Amniotic stem cell (primary cell): ENCODE measurements around the gene WSCD2.
"Not testable (repeated sequence)": the region's sequence is repeated elsewhere in the genome, so short reads cannot be mapped to it uniquely, and the experiment has no call there.

Experiments used
- DNase-seq: peaks from one replicate; lab custom pipeline; 2025; lab: John Stamatoyannopoulos, UW

The WSCD2 gene

GRCh38 chr12:108198043-108198442 lies 69.0 kb downstream of the WSCD2 start:
- DNase-seq: no peak

GRCh38 chr12:108199106-108199505 lies 70.0 kb downstream of the WSCD2 start:
- DNase-seq: no peak

- no peak for DNase-seq
Observed at GRCh38 chr12:108201808-108202207, 72.7 kb downstream of the WSCD2 start.

GRCh38 chr12:108204117-108204987 lies 75.3 kb downstream of the WSCD2 start:
- DNase-seq: no peak

GRCh38 chr12:108205864-108206263 lies 76.8 kb downstream of the WSCD2 start:
- no peak for DNase-seq

- DNase-seq: no peak
Observed at GRCh38 chr12:108207791-108208730, 79.0 kb downstream of the WSCD2 start.

GRCh38 chr12:108210001-108210400 lies 80.9 kb downstream of the WSCD2 start:
- no peak for DNase-seq

GRCh38 chr12:108211157-108211556 lies 82.1 kb downstream of the WSCD2 start:
- DNase-seq: no peak

- no peak for DNase-seq
Observed at GRCh38 chr12:108213871-108214445, 84.9 kb downstream of the WSCD2 start.

GRCh38 chr12:108214486-108214885 lies 85.4 kb downstream of the WSCD2 start:
- DNase-seq: peak; percentile 3

- DNase-seq: no peak
Observed at GRCh38 chr12:108215458-108215857, 86.4 kb downstream of the WSCD2 start.

GRCh38 chr12:108218921-108219320 lies 89.8 kb downstream of the WSCD2 start:
- DNase-seq: no peak

GRCh38 chr12:108225101-108225500 lies 96.0 kb downstream of the WSCD2 start:
- DNase-seq: not testable (repeated sequence)

GRCh38 chr12:108226866-108227265 lies 97.8 kb downstream of the WSCD2 start:
- DNase-seq: no peak

- no peak for DNase-seq
Observed at GRCh38 chr12:108228746-108229145, 99.7 kb downstream of the WSCD2 start.

GRCh38 chr12:108231109-108231905 lies 102.2 kb downstream of the WSCD2 start:
- DNase-seq: no peak

GRCh38 chr12:108231909-108232434 lies 102.9 kb downstream of the WSCD2 start:
- no peak for DNase-seq

GRCh38 chr12:108232565-108232964 lies 103.5 kb downstream of the WSCD2 start:
- no peak for DNase-seq

- no peak for DNase-seq
Observed at GRCh38 chr12:108234158-108234557, 105.1 kb downstream of the WSCD2 start.

GRCh38 chr12:108235197-108235984 lies 106.3 kb downstream of the WSCD2 start:
- no peak for DNase-seq

- DNase-seq: no peak
Observed at GRCh38 chr12:108235985-108236263, 106.8 kb downstream of the WSCD2 start.
